HL-60/S4 treated with retinoic acid at 250 ng/mL for 4 days and 3 days (cell line): ENCODE data around the gene MPZL1.

Experiments used
- in situ Hi-C: fragments of 300-500 bp; cut with MboI; formaldehyde crosslinking; loops from 2 replicates; pipeline ENCODE4 v1.7.0; 2022; ENCODE audit warnings: low sequenced_read_pairs

MPZL1 gene

DNA sequence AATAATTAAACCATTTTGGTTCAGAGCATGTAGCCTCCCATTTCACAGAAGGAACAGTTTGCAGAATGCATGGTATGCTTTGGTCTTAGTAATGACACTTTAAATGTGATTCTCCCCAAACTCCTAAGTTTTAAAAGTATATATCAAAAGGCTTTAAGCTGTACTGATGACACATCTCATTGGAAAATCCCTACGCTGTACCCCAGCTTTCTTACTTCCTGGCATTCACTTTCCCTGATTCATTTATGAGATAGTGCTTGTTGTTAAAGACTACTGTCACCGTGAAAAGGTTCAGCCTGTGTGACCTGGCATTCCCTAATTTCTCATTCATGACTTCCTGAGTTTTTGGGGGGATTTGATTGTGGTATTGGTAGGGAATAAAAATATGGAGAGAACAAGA is 53.4 kb downstream of the MPZL1 start:
- in situ Hi-C loops, result no loop called here

DNA sequence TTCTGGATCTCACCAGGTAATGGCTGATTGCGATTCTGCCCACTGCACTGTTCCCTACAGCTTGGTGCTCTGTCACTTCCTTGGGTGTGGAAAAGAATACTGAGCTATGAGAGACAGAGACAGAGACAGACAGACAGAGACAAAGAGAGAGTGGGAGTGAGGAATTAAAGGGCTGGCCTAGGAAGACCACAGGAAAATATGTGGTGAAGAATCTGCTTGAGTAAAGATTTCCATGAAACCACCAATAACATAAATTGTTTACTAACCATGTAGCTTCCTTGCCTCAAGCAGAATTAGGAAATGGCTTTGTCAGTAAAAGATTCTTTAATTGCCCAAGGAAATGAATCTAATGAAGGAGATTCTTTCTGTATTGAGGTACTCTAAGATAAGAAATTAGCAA is 54.4 kb downstream of the MPZL1 start:
- in situ Hi-C loops, result no loop called here

DNA sequence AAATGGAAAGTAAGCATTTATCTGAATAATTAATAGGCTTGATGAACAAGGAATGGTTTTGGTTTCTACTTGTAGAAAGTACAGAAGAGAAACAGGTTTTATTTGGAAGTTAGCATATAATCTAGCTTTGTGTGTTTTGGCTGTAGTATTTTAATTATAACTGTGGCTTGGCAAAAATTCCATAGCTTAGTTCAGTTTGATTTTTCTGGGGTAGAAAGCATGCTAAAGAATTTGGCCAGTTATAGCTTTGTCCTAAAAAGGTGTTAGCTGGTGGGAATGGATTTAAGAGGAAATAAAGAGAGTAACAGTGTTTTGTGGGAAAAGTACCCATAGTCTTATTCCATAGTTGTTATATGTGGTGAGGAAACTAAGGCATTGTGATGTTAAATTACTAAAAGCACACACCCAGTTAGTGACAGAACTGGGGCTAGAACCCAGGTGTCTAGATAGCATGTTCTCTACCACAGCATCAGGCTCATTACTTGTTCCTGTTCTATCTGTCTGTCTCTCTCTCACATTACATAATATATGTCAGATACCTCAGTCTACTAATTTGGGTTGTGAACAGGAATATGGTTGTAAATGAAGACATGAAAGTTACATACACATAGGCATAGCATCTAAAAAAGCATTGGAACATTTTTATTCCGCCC is 55.0 kb downstream of the MPZL1 start:
- in situ Hi-C loops, result no loop called here

DNA sequence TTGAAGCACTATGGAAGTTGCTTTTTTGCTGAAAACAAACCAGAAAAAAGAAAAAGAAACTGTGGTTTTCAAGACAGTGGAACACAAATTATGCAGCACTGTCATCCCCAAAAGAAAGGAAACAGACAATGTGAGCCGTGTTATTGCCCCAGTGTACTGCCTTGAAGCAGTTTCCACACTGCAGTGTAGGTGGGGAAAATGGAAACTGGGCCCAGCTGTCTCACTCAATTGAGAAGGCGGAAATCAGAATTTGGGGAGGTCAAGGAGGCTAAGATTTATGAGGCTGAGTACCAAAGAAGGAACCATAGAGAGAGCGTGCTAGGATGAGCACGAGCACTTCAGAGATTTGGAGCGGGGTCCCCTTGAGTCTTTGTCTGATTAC is 55.5 kb downstream of the MPZL1 start:
- in situ Hi-C loops, result no loop called here

DNA sequence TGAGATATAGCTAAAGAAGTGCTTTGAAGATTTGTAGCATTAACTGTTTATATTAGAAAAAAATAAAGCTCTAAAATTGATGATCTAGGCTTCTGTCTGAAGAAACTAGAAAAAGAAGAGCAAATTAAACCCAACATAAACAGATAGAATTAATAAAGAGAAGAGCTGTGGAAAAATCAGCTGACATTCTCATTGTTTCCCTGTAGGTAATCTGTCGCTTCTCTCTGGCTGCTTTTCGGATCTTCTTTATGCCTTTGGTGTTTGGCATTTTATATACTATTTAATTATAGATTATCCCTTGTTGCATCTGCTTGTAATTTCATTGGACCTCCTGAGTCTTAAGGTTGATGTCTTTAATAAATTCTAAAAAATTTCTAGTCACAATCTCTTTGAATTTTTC is 59.8 kb downstream of the MPZL1 start:
- in situ Hi-C loops, result no loop called here

DNA sequence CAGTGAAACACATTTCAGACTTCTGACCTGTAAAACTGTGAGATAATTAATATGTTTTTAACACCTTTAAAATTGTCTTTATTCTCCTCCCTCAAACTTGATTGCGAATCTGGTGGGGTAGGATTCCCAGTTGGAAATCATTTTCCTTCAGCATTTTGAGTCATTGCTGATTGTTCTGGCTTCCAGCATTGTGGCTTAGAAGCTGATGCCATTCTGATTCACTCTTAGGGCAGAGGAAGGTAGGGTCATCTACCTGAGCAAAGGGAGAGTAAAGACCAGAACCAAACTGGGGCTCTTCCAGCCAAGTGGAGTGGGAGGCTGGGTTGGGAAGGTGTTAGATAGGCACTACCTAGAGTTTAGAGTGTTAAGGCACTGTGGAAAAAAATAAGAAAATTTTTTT is 61.2 kb downstream of the MPZL1 start:
- in situ Hi-C loops, result no loop called here

DNA sequence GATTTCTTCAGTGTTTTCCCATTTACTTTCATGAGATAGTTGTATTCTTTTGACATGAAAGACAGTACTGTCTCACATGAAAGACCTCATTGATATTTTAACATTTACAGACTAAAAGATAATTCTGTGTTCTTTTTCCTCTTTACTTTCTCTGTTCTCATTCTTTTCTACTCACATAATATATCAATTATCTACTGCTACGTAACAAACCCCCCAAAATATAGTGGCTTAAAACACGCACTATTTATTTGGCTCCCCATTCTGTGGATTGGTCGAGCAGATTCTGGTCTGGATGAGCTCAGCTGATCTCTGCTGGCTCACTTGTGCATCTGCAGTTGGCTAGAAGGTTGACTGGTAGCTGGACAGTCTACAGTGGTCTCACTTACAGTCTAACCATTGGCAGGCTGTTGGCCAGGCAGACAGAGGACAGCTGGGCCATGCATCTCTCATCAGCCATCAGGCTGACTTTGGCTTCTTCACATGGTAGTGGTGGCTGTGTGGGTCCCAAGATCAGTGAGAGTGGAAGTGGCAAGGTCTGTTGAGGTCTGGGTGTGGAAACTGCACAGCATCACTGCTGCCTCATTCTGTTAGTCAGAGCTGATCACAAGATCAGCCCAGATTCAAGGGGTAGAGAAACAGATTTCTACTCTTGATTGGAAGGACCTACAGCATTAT is 63.2 kb downstream of the MPZL1 start:
- in situ Hi-C loops, result no loop called here

DNA sequence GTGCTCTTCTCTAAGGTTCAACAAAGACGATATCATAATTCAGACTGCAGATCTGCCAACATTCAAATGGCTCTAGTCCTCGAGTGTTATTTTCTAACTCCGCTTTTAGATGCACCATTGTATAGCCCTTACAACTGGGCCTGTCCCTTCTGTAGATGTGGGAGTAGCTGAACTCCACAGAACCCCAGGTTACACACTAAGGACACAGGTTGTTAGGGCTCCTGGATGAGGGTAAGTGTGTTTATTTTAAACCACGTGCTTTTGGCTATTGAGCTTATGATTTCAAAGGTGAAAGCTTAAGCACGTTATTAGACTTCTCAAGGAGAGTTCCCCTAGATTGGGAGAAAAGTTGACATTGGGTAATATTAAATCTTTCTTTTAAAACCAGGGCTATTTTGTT is 64.7 kb downstream of the MPZL1 start:
- in situ Hi-C loops, result no loop called here

DNA sequence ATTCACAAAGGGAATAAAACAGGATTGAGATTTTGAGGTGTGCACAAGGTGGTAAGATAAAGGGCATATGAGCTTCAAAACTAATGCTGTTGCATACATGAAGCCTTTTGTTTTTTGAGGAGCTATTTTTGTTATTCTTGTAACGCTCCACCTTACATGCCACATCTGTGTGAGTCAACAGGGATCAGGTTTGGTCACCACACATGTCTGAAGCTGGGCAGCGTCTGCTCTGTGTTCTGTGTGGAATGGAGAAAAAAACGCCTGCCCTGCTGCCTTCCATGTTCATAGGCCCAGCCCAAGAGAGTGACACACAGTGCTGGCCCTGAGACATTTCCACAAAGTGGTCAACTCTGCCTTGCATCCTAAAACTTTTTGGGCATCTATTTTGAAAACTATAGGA is 67.7 kb downstream of the MPZL1 start:
- in situ Hi-C loops, result no loop called here

DNA sequence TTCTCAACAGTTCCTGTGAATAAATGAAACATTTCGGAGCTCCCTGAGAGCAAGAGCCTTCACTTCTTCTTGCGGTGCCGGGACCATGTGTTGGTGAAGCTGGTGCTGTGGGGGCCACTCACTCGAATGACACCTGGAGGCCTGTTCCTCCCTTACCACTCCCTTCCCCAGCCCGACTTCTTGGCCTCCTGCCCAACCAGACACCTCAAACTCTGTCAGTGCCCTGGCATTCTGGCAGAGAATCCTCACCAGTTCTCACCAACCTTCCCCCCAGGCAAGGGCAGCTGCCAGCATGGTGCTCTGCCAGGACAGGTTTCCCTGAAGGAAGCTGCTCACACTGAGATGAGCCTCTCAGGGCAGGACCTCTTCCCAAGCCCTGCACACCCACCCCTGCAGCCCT is 68.3 kb downstream of the MPZL1 start:
- in situ Hi-C loops, result no loop called here

DNA sequence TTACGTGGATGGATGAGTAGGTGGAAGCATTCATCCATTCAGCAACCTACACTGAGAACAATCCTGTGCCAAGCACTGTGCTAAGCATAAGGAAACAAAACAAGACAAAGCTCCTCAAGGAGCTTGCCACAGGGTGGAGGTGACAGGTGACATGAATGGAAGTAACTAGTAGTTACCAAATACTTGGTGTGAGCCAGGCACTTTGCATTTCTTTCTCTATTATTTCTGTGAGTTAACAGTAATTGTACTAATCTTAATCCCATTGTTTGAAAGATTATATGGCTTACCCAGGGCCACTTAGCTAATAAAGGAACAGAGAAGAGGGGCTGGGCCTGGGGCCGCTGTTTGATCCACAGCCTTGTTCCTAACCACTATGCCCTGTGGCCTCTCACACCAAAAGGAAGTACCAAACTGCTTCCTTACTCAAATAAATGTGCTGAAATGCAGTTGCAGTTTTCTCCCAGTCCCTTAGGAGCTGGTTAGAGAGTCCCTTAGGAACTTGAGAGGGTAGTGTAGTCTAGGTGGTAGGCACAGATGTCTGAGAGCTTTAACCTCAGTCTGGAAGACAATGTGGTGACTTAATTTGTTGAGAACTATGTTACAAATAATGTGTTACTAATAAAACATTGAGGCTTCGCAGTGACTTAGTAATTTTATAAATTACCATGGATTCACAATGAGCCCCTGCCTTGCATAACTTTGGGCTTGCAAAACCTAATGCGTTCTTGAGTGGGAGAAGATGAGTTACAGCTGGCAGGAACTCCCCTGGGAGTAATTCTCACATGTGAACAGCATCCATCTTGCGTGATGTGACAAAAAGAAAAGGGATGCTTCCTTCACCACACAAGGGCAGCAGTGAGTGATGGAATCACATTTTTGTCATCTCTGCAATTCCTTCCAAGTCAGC is 69.8 kb downstream of the MPZL1 start:
- in situ Hi-C loops, result no loop called here

DNA sequence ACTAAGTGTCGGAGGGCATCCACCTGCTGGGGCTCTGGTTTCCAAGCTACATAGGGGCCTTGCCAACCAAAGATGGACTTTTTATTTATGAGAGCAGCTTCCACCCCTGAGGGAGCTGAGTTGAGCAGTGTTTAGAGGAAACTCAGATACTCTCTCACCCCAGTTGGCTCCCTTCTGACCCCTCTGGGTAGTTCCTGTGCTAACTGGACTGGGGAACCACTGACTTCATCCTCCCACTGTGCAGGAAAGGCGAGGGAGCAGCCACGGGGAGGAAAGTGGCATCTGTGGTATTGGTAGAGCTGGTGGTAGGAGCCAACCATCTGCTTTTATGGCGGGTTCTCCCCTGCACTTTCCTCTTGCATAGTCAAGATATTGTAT is 70.4 kb downstream of the MPZL1 start:
- in situ Hi-C loops, result no loop called here

DNA sequence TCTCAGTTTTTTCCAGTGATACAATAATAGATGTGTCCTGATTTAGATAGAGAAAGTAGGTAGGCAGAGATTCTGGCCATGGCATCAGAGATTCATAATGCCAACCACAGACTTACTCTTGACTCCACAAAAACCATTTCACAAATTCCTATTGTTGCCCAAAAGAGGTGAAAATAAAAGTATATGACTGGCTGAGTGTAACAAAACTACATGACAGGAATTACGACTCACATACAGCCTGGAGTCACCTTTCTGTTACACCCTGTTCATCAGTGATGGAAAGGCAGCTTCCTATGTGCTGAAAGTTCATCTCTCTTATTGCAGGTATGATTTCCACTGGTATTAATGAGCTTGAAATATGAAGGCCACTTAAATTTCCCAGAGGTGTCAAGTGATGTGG is 72.3 kb downstream of the MPZL1 start:
- in situ Hi-C loops, result no loop called here

DNA sequence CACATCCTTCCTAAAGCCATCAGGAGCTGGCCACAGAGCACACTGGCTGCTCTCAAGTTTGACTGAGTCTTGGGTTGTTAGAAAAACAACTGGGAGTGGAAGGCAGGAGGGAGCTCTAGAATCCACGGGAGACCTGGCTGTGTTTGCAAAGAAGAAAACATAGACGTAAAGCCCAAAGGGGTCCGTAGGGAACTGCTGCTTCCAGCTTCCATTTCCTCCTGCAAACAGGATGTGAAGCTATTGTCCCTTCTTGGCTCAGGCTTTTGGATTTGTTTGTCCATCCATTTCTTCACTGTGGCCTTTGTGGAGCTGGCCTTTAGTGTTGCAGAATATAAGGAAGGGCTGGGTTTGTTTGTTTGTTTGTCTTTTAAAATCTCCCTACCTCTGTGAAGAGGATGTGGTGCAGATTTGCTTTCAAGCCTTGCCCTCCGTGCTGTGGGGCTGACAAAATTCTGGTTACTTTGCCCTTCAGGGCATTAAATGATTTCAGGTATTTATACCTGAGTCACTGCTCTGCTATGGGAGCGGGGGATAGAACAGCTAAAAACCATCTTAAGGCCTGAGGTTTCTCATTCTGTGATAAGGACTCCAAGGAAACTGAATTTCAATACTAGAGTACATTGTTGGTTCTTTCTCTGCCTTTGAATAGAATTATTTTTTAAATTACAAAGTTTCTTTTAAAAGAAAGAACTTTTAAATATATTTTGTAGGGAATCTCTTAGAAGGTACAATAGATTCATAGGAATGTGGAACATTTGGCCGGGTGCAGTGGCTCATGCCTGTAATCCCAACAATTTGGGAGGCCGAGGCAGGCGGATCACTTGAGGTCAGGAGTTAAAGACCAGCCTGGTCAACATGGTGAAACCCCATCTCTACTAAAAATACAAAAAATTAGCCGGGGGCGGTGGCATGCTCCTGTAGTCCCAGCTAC is 74.3 kb downstream of the MPZL1 start:
- in situ Hi-C loops, result no loop called here

DNA sequence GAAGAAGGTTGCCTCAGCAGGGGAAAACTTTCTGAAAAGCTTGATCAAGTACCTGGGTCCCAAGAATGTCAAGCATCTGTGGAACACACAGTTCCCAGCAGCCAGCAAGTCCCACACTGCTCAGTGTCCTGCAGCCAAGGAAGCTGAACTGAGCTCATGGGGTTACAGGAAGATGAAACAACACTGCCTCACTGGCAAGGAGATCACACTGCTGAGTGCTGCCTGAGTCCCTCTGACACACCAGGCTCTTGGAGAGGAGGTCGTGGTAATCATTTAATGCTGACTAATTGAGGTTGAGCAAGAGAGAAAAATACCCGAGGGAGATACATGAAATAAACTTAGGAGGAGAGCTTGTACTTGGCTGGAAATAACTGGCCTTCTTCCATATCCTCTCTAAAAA is 75.2 kb downstream of the MPZL1 start:
- in situ Hi-C loops, result no loop called here

DNA sequence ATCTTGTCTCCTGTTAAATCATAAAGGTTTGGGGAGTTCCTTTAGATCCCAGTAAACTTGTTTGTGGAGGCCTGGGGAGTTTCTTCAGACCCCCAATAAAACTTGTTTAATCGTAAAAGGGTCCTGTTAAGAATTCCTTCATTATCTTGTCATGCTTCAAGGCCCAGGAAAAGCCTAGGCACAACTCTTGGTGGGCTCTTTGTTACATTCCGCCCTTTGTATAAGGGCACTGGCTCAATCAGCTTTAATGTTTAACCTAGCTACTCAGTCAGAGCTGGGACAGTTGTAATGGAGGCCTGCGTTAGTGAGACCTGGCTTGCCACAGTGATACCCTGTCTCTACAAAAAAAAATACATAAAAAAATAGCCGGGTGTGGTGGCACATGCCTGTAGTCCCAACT is 77.2 kb downstream of the MPZL1 start:
- in situ Hi-C loops, result no loop called here

DNA sequence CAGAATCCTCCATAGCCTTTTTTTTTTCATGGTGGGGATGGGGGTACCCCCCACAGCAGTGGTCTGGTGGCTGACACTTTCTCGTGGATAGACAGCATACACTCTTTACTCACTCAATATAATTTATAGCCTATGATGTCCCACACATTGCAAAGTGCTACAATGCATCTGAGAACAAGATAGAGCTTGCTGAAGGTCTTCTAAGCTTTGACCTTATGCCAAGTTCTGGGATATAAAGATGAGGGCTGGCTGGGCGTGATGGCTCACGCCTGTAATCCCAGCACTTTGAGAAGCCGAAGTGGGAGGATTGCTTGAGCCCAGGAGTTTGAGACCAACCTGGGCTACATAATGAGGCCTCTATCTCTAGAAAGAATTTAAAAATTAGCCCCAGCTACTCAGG is 78.0 kb downstream of the MPZL1 start:
- in situ Hi-C loops, result no loop called here

DNA sequence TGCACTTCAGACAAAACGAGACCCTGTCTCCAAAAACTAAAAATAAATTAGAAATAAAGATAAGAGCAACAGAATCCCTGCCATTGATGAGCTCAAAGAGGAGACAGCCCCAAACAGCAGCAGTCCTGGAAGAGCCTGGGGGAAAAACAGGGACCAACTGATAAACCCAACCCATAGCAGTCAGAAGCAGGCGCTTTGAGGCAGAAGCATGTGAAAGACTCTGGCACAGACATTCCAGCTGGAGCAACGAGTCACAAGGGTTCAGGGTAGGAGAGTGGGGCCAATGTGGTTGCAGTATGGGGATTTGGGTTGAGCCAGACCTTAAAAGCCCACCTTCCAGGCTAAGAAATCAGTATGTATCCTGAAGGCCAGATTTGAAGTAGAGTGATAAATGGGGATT is 78.5 kb downstream of the MPZL1 start:
- in situ Hi-C loops, result no loop called here

DNA sequence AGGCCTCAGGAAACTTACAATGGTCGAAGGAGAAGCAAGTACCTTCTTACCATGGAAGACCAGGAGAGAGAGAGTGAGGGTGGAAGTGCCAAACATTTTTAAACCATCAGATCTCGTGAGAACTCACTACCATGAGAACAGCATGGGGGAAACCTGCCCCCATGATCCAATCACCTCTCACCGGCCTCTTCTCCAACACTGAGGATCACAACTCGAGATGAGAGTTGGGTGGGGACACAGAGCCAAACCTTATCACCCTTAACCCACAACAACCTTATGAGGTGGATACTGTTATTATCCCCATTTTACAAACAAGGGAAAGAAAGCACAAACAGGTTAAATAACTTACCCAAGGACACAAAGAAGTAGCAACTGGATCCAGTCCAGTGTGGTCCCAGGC is 80.5 kb downstream of the MPZL1 start:
- in situ Hi-C loops, result no loop called here

DNA sequence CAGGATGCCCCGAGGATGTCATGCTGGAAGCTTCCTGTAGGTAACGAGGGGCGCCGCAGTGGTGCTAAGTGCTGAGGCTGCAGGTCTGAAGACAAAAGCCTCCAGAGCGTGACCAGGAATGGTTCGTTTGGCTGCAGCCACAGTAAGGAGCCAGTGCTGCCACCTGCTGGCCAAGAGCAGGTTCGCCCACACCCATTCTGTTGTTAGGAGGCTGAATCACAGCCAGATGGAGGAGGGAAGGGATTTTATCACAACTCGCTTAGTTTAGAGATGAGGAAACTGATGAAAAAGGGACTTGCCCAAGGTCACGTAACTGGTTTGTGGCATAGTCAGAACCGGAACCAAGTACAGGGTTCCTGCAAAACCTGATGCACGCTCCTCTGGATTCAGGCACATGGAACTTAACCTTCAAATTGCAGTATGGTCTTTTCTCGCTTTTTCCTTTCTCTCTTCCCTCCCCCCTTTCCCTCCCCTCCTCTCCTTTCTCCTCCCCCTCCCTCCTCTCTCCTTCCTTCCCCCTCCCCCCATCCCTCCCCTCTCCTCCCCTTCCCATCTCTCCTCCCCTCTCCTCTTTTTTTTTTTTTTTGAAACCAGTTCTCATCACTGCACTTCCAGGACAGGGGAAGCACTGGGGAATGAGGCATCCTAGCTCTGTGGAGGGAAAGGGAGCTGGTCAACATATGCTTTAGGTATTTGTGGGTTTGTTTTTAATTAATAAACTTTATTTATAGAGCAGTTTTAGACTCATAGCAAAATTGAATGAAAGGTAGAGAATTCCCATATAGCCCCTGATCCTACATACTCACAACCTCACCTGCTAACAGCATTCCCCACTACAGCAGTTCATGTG is 81.8 kb downstream of the MPZL1 start:
- in situ Hi-C loops, result no loop called here
